Duodenal mucosa (tissue), 2 donors: ENCODE data around the gene LSR.

Experiments used
- H3K27ac ChIP-seq: one replicate; pipeline ENCODE4 v1.7.0; 2013; ENCODE audit warnings: low read depth, low read length
- H3K27me3 ChIP-seq, 2 donors: one replicate each; pipeline ENCODE4 v1.7.0; 2013; ENCODE audit warnings: low read length in 2 of 2, control low read depth in 1 of 2; ENCODE audit not compliant: insufficient read depth in 2 of 2, control insufficient read depth in 1 of 2
- H3K36me3 ChIP-seq, 2 donors: one replicate each; pipeline ENCODE4 v1.7.0; 2013; ENCODE audit warnings: low read length in 2 of 2, control low read depth in 1 of 2; ENCODE audit not compliant: insufficient read depth in 2 of 2, control insufficient read depth in 1 of 2
- H3K4me1 ChIP-seq, 2 donors: one replicate each; pipeline ENCODE4 v1.7.0; 2013; ENCODE audit warnings: low read length in 2 of 2, control low read depth in 1 of 2; ENCODE audit not compliant: insufficient read depth in 2 of 2, control insufficient read depth in 1 of 2
- H3K4me3 ChIP-seq, 2 donors: one replicate each; pipeline ENCODE4 v1.7.0; 2013; ENCODE audit warnings: low read length in 2 of 2, low read depth in 1 of 2
- H3K9ac ChIP-seq, 2 donors: one replicate each; pipeline ENCODE4 v1.7.0; 2013; ENCODE audit warnings: low read length in 2 of 2, low read depth in 1 of 2
- H3K9me3 ChIP-seq, 2 donors: one replicate each; pipeline ENCODE4 v1.7.0; 2013; ENCODE audit warnings: low read length in 2 of 2, control low read depth in 1 of 2; ENCODE audit not compliant: control insufficient read depth in 1 of 2

The LSR gene

DNA sequence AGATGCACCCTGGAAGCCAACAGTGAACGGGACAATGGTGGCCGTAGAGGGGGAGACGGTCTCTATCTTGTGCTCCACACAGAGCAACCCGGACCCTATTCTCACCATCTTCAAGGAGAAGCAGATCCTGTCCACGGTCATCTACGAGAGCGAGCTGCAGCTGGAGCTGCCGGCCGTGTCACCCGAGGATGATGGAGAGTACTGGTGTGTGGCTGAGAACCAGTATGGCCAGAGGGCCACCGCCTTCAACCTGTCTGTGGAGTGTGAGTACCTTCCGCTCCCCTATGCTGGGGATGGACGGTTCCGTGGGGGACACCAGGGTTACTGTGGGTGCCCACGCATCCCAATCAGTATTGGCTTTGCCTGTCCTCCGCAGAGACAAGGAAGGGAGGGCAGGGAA, 53.6 kb downstream of the LSR start:
- H3K9me3 ChIP-seq, result no peaks in the 10 kb centered on the region
- H3K9ac ChIP-seq, result no peak overlapping the region
- no peak overlapping the region for H3K27ac ChIP-seq
- H3K4me3 ChIP-seq, result no peak overlapping the region
- no peaks in the 10 kb centered on the region for H3K27me3 ChIP-seq
- no peaks in the 10 kb centered on the region for H3K4me1 ChIP-seq
- no peaks in the 10 kb centered on the region for H3K36me3 ChIP-seq

DNA sequence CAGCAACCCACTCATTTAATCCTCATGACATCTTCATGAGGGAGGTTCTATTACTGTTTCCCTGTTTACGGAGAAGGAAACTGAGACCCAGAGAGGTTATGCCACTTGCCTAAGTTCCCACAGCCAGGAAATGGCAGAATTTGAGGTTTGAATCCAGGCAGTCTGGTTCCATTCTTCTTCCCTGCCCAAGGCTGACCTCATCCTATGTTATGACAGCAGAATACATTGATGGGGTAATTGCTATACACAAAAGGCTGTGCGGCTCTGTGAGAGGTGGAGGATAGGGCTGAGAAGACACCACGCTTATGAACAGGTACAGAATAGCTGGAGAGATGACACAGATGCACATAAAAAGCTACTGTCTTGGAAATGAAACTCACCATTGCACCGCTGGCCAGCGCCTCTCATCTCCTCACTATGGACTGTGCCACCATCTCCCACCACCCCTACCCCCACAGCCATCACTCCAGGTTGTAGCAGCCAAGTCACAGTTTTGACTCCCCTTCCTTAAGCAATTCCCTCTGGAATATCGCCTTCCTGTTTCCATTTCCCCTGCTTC, 54.6 kb downstream of the LSR start:
- Histone ChIP-seq H3K9ac (no peak overlapping the region), H3K27ac (no peak overlapping the region), H3K27me3 (no peaks in the 10 kb centered on the region), H3K36me3 (no peaks in the 10 kb centered on the region), H3K4me1 (no peaks in the 10 kb centered on the region), H3K4me3 (no peak overlapping the region), H3K9me3 (no peaks in the 10 kb centered on the region)

DNA sequence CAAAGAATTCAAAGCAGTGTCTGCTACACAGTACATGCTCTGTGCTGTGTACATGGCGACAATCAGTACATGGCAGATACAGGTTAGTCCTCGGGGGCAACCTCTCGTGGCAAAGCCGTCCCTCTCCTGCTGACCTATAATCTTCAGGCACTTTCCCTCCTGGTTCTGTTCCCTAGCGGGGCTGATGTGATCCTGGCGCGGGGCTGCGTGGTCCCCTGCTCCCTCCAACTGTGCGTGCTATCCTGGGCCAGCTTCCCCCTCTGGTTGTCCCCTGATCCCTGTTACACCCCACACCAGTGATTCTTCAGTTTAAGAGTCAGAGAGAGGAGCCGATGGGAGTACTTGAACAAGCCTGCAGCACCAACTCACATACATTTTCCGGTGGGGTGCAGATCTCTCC, 55.2 kb downstream of the LSR start:
- no peaks in the 10 kb centered on the region for H3K36me3 ChIP-seq
- H3K9ac ChIP-seq, result no peak overlapping the region
- peaks cover 0 to under 1% of the 10 kb centered on the region in 2 donors for H3K4me1 ChIP-seq
- no peak overlapping the region for H3K4me3 ChIP-seq
- H3K27ac ChIP-seq, result no peak overlapping the region
- H3K9me3 ChIP-seq, result no peaks in the 10 kb centered on the region
- H3K27me3 ChIP-seq, result no peaks in the 10 kb centered on the region

DNA sequence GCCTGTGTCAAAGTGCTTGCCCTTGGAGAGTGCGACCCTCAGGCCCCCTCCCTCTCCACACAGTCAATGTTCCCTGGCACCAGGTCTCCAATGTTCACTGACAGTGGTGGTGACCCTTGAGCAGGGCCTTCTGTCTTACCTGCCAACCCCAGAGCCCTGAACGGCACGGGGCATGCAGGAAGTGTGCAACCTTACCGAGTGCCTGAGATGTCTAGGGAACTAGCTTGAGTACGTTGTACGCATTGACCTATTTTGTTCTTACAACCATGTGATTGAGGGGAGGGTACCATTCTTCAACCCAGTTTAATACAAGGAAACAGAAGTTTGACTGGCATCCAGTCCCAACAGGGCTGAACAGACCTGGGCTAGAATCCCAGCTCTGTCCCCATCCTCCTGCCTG, 56.4 kb downstream of the LSR start:
- Histone ChIP-seq H3K4me3 (no peak overlapping the region), H3K27ac (no peak overlapping the region), H3K27me3 (no peaks in the 10 kb centered on the region), H3K9me3 (no peaks in the 10 kb centered on the region), H3K9ac (no peak overlapping the region), H3K36me3 (no peaks in the 10 kb centered on the region), H3K4me1 (peaks cover 0 to 8% of the 10 kb centered on the region in 2 donors)

DNA sequence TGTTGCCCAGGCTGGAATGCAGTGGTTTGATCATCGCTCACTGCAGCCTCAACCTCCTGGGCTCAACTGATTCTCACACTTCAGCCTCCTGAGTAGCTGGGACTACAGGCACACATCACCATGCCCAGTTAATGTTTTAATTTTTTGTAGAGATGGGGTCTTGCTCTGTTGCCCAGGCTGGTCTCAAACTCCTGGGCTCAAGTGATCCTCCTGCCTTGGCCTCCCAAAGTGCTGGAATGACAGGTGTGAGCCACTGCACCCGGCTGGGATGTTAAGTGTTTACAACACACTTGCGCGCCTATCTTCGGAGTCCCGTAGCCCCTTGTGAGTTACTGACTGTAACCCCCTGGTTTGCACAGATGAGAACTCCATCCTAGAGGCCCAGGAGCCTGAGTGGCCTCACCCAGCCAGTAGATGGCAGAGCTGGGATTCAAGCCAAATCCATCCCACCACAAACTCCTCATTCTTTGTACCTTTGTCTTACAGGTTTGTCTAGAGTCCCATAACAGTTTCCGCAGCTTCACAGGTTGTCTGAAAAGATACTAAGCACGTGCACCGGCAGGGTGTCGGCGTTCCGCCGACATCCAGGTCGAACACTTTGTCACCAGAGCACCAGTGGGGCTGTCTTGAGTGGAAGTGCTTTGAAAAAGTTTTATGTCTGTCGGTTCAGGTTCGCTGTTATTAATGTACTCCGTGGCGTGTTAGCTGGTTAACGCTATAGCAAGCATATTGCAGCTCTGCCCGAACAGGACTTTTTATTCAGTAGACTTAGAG, 57.9 kb downstream of the LSR start:
- no peak overlapping the region for H3K4me3 ChIP-seq
- peaks cover 0 to 8% of the 10 kb centered on the region in 2 donors for H3K4me1 ChIP-seq
- no peak overlapping the region for H3K9ac ChIP-seq
- H3K27ac ChIP-seq, result no peak overlapping the region
- H3K9me3 ChIP-seq, result no peaks in the 10 kb centered on the region
- H3K27me3 ChIP-seq, result no peaks in the 10 kb centered on the region
- H3K36me3 ChIP-seq, result no peaks in the 10 kb centered on the region

DNA sequence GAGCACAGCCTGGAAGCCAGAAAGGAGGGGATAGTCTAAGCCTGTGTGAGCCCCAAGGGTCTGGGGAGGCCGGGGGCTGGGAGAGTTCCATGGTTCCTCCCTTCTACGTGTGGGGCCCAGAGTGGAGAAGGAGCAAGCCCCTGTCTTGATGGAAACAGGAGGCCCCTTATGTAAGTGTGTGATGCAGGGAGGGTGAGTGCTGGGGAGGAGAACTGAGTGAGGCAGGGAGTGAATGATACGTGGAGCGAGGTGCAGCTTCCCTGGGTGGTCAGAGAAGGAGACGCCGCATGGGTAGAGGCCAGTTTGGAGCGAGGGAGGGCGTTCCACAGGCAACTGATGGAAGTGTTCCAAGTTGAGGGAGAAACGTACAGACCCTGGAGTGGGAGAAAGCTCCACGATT, 59.1 kb downstream of the LSR start:
- peaks cover 0 to 8% of the 10 kb centered on the region in 2 donors for H3K4me1 ChIP-seq
- H3K27me3 ChIP-seq, result no peaks in the 10 kb centered on the region
- no peaks in the 10 kb centered on the region for H3K9me3 ChIP-seq
- no peaks in the 10 kb centered on the region for H3K36me3 ChIP-seq
- no peak overlapping the region for H3K4me3 ChIP-seq
- H3K9ac ChIP-seq, result no peak overlapping the region
- H3K27ac ChIP-seq, result no peak overlapping the region

DNA sequence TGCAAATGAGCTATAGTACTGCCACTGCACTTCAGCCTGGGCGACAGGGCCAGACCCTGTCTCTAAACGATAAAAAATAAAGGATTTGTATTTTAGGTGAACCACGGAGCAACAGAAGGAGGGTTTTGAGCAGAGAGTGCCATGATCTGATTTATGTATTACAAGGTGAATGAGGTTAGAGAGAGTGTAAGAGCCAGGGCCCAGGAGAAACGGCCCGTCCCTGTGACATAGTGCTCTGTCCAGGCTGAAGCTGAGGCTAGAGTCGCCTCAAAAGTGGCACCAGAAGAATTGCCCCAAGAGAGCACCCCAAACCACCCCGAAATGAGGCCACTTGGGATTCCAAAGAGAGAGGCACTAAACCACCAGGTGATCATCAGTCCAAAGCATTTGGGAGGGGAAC, 60.1 kb downstream of the LSR start:
- Histone ChIP-seq H3K9ac (peak overlapping the region in 1 of 2 donors; percentile 25), H3K4me1 (peaks cover 0 to 8% of the 10 kb centered on the region in 2 donors), H3K9me3 (no peaks in the 10 kb centered on the region), H3K4me3 (no peak overlapping the region), H3K27me3 (no peaks in the 10 kb centered on the region), H3K27ac (no peak overlapping the region), H3K36me3 (no peaks in the 10 kb centered on the region)

DNA sequence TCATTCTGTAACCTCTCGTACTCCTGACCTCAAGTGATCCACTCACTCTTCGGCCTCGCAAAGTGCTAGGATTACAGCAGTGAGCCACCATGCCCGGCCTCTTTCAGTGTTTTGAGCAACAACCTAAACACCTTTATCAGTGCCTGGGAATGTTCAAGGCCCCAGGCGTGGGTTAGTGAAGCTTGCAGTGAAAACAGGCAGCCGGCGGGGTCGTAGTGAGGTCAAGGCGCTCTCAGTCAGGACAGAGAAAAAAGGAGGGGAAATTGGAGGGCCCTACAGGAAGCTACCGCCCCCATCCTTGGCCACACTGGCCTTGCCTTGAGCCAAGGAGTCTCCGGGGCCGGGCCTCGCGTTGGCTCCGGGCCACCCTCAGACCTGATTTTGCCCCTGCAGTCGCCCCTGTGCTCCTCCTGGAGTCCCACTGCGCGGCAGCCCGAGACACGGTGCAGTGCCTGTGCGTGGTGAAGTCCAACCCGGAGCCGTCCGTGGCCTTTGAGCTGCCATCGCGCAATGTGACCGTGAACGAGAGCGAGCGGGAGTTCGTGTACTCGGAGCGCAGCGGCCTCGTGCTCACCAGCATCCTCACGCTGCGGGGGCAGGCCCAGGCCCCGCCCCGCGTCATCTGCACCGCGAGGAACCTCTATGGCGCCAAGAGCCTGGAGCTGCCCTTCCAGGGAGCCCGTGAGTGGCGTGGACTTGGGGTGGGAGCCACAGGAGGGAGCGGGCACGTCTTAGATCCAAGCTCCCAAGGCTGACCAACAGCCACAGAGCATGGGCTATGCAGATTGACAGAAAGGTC, 60.9 kb downstream of the LSR start:
- no peaks in the 10 kb centered on the region for H3K9me3 ChIP-seq
- H3K4me3 ChIP-seq, result no peak overlapping the region
- H3K27ac ChIP-seq, result no peak overlapping the region
- no peaks in the 10 kb centered on the region for H3K36me3 ChIP-seq
- H3K4me1 ChIP-seq, result peaks cover 0 to 8% of the 10 kb centered on the region in 2 donors
- no peak overlapping the region for H3K9ac ChIP-seq
- H3K27me3 ChIP-seq, result no peaks in the 10 kb centered on the region

DNA sequence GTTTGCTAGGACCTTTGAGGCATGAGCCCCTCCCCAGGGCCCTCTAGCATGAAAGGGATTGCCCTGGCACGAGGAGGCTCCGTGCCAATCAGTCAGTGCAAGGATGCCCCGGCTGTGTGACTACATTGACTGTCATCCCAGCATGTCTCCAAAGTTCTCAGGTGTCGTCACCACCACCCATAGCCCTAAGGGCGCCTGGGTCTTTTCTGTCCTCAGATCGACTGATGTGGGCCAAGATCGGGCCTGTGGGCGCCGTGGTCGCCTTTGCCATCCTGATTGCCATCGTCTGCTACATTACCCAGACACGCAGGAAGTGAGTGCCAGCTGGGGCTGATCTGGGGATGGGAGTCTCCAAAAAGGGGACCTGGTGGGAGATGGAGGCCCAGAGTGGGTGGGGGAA, 61.5 kb downstream of the LSR start:
- no peak overlapping the region for H3K9ac ChIP-seq
- no peaks in the 10 kb centered on the region for H3K27me3 ChIP-seq

DNA sequence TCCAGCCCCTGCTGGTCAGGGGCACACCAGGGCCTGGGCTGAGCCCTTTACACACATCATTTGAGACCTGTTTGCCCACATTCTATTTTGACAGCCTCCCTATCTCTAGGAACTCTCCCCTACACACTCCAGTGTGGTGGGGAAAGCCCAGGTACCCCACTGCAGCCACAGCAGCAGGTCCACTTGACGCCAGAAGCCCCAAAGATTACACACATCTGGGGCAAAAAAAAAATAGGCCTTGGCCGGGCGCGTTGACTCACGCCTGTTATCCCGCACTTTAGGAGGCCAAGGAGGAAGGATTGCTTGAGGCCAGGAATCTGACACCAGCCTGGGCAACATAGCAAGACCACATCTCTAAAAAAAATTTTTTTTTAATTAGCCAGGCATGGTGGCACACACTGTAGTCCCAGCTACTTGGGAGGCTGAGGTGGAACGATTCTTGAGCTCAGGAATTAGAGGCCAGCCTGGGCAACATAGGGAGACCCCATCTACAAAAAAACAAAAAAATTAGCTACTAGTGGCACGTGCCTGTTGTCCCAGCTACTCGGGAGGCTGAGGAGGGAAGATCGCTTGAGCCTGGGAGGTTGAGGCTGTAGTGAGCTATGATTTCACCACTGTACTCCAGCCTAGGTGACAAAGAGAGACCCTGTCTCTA, 62.1 kb downstream of the LSR start:
- no peaks in the 10 kb centered on the region for H3K27me3 ChIP-seq
- no peak overlapping the region for H3K4me3 ChIP-seq
- no peaks in the 10 kb centered on the region for H3K36me3 ChIP-seq
- no peak overlapping the region for H3K27ac ChIP-seq
- peaks cover 0 to 8% of the 10 kb centered on the region in 2 donors for H3K4me1 ChIP-seq
- no peaks in the 10 kb centered on the region for H3K9me3 ChIP-seq
- no peak overlapping the region for H3K9ac ChIP-seq

More for the DNA sequence above, 61.5 kb downstream of the LSR start:
- Histone ChIP-seq H3K9me3 (no peaks in the 10 kb centered on the region), H3K4me3 (no peak overlapping the region), H3K36me3 (no peaks in the 10 kb centered on the region), H3K27ac (no peak overlapping the region), H3K4me1 (peaks cover 0 to 8% of the 10 kb centered on the region in 2 donors)
